Mesothelial cell of epicardium (in vitro differentiated cells): Measurements from ENCODE around the gene CACNA1C. TPM values are rescaled to one million over a fixed set of nuclear protein-coding genes. Genes with fewer than 3 reads are reported as not detected.

Source experiments
- DNase-seq, 2 experiments: peaks; one replicate each; pipeline ENCODE4 v3.0.0; 2021; ENCODE audit warnings: low spot score in 2 of 2; ENCODE audit not compliant: unreplicated experiment in 2 of 2
- H3K27ac Mint-ChIP-seq: 2 replicates; pipeline ENCODE4 v1.8.0; 2021; ENCODE audit warnings: mixed read lengths
- H3K27me3 Mint-ChIP-seq: 2 replicates; pipeline ENCODE4 v1.8.0; 2021; ENCODE audit warnings: low read depth, mixed read lengths
- H3K36me3 Mint-ChIP-seq: 2 replicates; pipeline ENCODE4 v1.8.0; 2021; ENCODE audit warnings: mixed read lengths
- H3K4me1 Mint-ChIP-seq: 2 replicates; pipeline ENCODE4 v1.8.0; 2021; ENCODE audit warnings: mixed read lengths
- H3K4me3 Mint-ChIP-seq: 2 replicates; pipeline ENCODE4 v1.8.0; 2021; ENCODE audit warnings: mild to moderate bottlenecking, moderate library complexity, mixed read lengths
- H3K9me3 Mint-ChIP-seq: 2 replicates; pipeline ENCODE4 v1.8.0; 2021; ENCODE audit warnings: mixed read lengths
- CTCF ChIP-seq: fragments of 200-600 bp; sonication (generic); IDR thresholded peaks from one replicate; pipeline ENCODE4 v1.5.0; 2021; ENCODE audit warnings: antibody characterized with exemption; ENCODE audit not compliant: unreplicated experiment
- total RNA-seq: library from RNA; stranded (reverse); gene quantifications from 3 replicates; pipeline ENCODE4 v1.2.1, GENCODE V29; 2021

Gene CACNA1C
- total RNA-seq, 1 donor from 2014 or later: 33.6 TPM

DNA sequence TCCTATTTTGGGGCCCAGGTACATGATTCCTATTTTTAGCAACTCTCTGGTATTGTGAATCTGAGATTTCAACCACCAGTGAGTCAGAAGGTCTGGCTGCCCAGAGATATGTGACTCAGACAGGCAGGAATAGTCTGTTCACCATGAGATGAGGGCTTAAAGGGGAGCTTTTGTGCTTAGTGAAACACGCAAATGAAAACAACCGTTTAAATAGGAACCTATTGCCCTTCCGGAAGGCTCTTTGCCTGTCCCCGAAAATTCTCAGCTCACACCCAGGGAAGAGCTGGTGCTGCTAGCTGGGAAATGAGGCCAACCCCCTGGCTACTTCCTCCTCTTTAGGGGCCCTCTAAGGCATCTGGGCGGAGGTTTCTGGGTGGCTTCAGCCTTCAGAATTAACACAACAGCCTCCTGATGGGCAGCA is 283.6 kb downstream of the CACNA1C start:
- Mint-ChIP-seq H3K4me3 (no peak overlapping the region), H3K27ac (peak overlapping the region; percentile 92), H3K9me3 (peaks cover 3% of the 10 kb centered on the region), H3K36me3 (peaks cover 4% of the 10 kb centered on the region), H3K4me1 (peaks cover 54% of the 10 kb centered on the region), H3K27me3 (no peaks in the 10 kb centered on the region)
- DNase-seq: no peak
- TF ChIP-seq CTCF: no peak

DNA sequence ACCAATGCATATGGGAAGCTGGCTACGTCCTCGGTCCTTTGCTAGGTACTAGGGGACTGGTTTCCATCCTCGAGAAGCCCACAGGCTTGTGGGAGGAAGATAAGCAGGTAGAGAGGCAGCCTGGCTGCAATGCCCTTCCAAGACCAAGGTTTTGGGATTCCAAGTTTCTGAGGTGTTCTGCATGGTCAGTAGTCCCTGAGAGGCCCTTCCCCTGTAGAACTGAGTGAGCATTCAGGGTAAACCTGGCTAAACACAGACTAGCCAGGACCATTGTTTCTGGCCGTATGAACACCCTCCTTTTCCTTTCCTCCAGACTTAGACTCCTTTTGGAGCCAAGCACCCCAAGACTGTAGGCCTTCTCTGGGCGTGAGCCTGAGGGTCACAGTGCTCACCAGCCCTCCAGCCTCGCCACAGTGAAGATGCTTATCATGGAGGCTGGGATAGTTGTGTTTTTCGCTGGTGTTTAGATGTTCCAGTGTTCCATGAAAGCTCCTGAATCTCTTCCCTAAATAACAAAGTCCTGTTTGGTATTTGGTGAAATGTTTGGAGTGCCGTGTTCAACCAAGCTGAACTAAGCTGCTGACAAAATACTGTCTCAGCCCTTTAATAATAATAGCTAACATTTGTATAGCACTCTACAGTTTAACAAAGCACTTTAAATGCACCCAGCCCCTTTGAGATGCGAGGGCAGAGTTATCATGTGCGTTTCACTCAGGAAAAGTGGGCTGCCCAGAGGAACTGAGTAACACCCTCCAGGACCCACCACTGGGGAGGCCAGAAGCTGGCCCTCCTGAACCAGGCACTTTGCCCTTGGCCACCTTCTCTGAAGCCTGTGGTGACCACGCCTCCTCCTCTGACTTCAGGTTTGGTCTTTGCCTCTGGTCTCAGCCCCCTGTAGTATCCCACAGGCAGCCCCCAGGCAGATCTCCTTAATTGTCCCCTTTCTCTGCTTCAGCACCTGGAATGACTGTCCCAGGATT is 284.5 kb downstream of the CACNA1C start:
- Mint-ChIP-seq H3K4me1 (peaks cover 53% of the 10 kb centered on the region), H3K9me3 (peaks cover 3% of the 10 kb centered on the region), H3K27me3 (no peaks in the 10 kb centered on the region), H3K36me3 (peaks cover 4% of the 10 kb centered on the region), H3K4me3 (no peak overlapping the region), H3K27ac (peak overlapping the region; percentile 47)
- TF ChIP-seq CTCF: no peak
- no peak for DNase-seq

- Mint-ChIP-seq H3K9me3 (peaks cover 3% of the 10 kb centered on the region), H3K4me1 (peaks cover 49% of the 10 kb centered on the region), H3K36me3 (peaks cover 3% of the 10 kb centered on the region), H3K4me3 (no peak overlapping the region), H3K27me3 (no peaks in the 10 kb centered on the region), H3K27ac (no peak overlapping the region)
- no peak for DNase-seq
- TF ChIP-seq CTCF: no peak
These were observed 285.6 kb downstream of the CACNA1C start for GRCh38 chr12:2338381-2338780.

GRCh38 chr12:2338991-2339431 is 286.2 kb downstream of the CACNA1C start:
- Mint-ChIP-seq H3K4me1 (peaks cover 54% of the 10 kb centered on the region), H3K36me3 (peaks cover 2% of the 10 kb centered on the region), H3K4me3 (no peak overlapping the region), H3K27me3 (no peaks in the 10 kb centered on the region), H3K9me3 (peaks cover 3% of the 10 kb centered on the region), H3K27ac (no peak overlapping the region)
- no peak for DNase-seq
- TF ChIP-seq CTCF: no peak

GRCh38 chr12:2341051-2341751 is 288.4 kb downstream of the CACNA1C start:
- Mint-ChIP-seq H3K4me1 (peaks cover 47% of the 10 kb centered on the region), H3K4me3 (no peak overlapping the region), H3K36me3 (no peaks in the 10 kb centered on the region), H3K27me3 (no peaks in the 10 kb centered on the region), H3K27ac (no peak overlapping the region), H3K9me3 (no peaks in the 10 kb centered on the region)
- DNase-seq: no peak
- no peak for TF ChIP-seq CTCF
